ENCODE data around the gene GANAB.
A peak's percentile ranks its signal among the peaks of the same experiment; 100 is the strongest.
"Not testable (repeated sequence)": the region's sequence is repeated elsewhere in the genome, so short reads cannot be mapped to it uniquely, and the experiment has no call there.

The GANAB gene

GRCh38 chr11:62600367-62601121, 45.9 kb downstream of the GANAB start:
- no peak for DNase-seq

GRCh38 chr11:62599901-62600300, 46.5 kb downstream of the GANAB start:
- DNase-seq = no peak

GRCh38 chr11:62599069-62599696, 47.2 kb downstream of the GANAB start:
- peak; percentile 95 to 98 for DNase-seq

- DNase-seq = no peak
Observed at GRCh38 chr11:62595124-62595523, 51.3 kb downstream of the GANAB start.

- peak; percentile 85 to 86 for DNase-seq
Observed at GRCh38 chr11:62593434-62594044, 52.9 kb downstream of the GANAB start.

- DNase-seq = no peak
Observed at GRCh38 chr11:62592989-62593421, 53.4 kb downstream of the GANAB start.

- peak in 1 of 2 donors; percentile 27 for DNase-seq
Observed at GRCh38 chr11:62592146-62592815, 54.1 kb downstream of the GANAB start.

GRCh38 chr11:62591448-62592145, 54.8 kb downstream of the GANAB start, which contains the start of gene TUT1:
TUT1 (minus strand) TSS chr11:62591523; CDS start chr11:62591485, 38 bp downstream.
- peak; percentile 99 for DNase-seq

GRCh38 chr11:62588966-62589637, 57.3 kb downstream of the GANAB start:
- DNase-seq = peak in 1 of 2 donors; percentile 17

- not testable (repeated sequence) for DNase-seq
Observed at GRCh38 chr11:62585356-62585755, 61.1 kb downstream of the GANAB start.

- not testable (repeated sequence) for DNase-seq
Observed at GRCh38 chr11:62581735-62582134, 64.7 kb downstream of the GANAB start.

GRCh38 chr11:62580959-62581715, 65.3 kb downstream of the GANAB start:
- no peak for DNase-seq

GRCh38 chr11:62579252-62579651, 67.2 kb downstream of the GANAB start:
- DNase-seq = no peak

GRCh38 chr11:62578541-62578940, 67.9 kb downstream of the GANAB start:
- DNase-seq = no peak

- peak; percentile 75 to 89 for DNase-seq
Observed at GRCh38 chr11:62577046-62577714, 69.2 kb downstream of the GANAB start.

- DNase-seq = no peak
Observed at GRCh38 chr11:62575837-62576236, 70.6 kb downstream of the GANAB start.

GRCh38 chr11:62575156-62575555, 71.3 kb downstream of the GANAB start:
- no peak for DNase-seq
